NB4 (cell line): ENCODE results near the gene PROK2.

Source experiments
- POLR2A ChIP-seq: IDR thresholded peaks from 2 replicates; pipeline ENCODE4 v1.6.1; 2011; ENCODE audit warnings: mild to moderate bottlenecking; ENCODE audit not compliant: insufficient read length; ENCODE audit errors: extremely low read depth
- TF ChIP-seq, protein P1 (sequence below): IDR thresholded peaks from one replicate; pipeline ENCODE4 v1.5.1; 2012; ENCODE audit warnings: low read depth, low read length
- TF ChIP-seq, protein P2 (sequence below): IDR thresholded peaks from 2 replicates; pipeline ENCODE4 v1.6.1; 2011; ENCODE audit warnings: low read depth, low read length

DNA sequence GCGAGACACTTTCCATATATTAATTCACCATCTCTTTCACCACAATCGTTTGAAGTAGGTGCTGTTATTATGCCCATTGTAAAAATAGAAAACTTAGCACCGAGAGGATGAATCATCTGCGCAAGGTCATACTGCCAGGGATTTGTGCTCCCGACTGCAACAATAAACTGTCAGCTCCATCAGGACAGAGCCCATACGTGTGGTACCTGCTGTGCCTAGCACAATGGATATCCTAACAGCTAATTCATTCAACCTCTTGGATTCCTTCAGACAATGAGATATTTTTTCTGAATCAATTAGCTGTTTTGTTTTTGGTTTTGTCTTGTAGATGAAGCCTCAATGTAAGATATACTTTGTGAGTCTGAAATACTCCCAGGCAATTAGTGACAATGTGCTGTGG, 32.3 kb upstream of the PROK2 start:
- no peak for TF ChIP-seq POLR2A
- TF ChIP-seq, protein P1, sequence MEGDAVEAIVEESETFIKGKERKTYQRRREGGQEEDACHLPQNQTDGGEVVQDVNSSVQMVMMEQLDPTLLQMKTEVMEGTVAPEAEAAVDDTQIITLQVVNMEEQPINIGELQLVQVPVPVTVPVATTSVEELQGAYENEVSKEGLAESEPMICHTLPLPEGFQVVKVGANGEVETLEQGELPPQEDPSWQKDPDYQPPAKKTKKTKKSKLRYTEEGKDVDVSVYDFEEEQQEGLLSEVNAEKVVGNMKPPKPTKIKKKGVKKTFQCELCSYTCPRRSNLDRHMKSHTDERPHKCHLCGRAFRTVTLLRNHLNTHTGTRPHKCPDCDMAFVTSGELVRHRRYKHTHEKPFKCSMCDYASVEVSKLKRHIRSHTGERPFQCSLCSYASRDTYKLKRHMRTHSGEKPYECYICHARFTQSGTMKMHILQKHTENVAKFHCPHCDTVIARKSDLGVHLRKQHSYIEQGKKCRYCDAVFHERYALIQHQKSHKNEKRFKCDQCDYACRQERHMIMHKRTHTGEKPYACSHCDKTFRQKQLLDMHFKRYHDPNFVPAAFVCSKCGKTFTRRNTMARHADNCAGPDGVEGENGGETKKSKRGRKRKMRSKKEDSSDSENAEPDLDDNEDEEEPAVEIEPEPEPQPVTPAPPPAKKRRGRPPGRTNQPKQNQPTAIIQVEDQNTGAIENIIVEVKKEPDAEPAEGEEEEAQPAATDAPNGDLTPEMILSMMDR = no peak
- TF ChIP-seq, protein P2, sequence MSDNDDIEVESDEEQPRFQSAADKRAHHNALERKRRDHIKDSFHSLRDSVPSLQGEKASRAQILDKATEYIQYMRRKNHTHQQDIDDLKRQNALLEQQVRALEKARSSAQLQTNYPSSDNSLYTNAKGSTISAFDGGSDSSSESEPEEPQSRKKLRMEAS = no peak
